ENCODE measurements around the gene CLTRN. TPM values are rescaled to one million over a fixed set of nuclear protein-coding genes. Genes with fewer than 3 reads are reported as not detected.

CLTRN gene
- total RNA-seq, 1 donor from 2014 or later: 0.24 TPM

DNA sequence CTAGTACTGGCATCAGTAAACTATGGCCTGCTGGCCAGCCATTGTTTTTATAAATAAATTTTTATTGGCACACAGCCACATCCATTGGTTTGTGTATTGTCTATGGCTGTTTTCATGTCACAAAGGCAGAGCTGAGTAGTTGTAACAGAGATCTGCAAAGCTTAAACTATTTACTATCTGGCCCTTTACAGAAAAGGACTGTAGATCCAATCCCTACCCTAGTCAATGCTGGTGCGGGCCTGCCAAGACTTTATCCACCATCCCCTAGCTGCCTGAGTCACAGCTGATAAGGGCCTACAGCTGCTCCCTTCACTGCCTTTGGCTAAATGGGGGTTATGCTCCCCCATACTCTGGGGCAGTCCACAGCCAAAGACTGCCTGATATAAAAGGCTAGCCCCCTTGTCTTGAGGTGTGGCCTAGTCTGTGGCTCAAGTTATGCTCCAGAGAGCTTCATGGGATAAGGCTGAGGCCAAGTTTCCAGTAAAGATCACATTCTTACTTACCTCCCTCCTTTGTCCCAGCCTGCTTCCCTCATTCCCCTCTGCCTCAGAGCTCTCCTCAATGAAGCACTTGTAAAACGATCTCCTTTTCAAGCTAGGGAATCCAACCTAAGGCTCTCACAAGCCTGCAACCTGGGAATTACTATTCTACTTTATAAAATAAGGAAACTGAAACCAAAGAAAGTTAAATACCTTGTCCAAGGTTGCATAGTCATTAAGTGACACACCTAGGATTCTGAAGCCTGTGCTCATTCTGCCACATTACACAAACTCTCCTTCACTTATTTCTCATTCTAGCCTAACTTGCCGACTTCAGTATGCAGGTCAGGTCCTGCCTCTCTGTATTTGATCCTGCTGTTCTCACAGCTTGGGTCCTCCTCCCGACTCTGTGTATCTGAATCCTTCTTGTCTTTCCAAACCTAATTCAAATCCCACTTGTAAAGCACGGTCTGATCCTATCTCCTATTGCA is 84.5 kb downstream of the CLTRN start:
- Mint-ChIP-seq H3K9me3 (no peaks in the 10 kb centered on the region), H3K27ac (no peak overlapping the region), H3K4me3 (no peak overlapping the region), H3K36me3 (ENCODE audit: low read depth) (no peaks in the 10 kb centered on the region), H3K27me3 (no peaks in the 10 kb centered on the region), H3K4me1 (no peaks in the 10 kb centered on the region)
- TF ChIP-seq, protein P1, sequence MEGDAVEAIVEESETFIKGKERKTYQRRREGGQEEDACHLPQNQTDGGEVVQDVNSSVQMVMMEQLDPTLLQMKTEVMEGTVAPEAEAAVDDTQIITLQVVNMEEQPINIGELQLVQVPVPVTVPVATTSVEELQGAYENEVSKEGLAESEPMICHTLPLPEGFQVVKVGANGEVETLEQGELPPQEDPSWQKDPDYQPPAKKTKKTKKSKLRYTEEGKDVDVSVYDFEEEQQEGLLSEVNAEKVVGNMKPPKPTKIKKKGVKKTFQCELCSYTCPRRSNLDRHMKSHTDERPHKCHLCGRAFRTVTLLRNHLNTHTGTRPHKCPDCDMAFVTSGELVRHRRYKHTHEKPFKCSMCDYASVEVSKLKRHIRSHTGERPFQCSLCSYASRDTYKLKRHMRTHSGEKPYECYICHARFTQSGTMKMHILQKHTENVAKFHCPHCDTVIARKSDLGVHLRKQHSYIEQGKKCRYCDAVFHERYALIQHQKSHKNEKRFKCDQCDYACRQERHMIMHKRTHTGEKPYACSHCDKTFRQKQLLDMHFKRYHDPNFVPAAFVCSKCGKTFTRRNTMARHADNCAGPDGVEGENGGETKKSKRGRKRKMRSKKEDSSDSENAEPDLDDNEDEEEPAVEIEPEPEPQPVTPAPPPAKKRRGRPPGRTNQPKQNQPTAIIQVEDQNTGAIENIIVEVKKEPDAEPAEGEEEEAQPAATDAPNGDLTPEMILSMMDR (IDR thresholded peaks at IDR 0.05): no peak
- POLR2A ChIA-PET: no interaction called here
- CTCF ChIA-PET: no interaction called here
- ATAC-seq (ENCODE audit: low read depth) (no peak), DNase-seq (no peak)
- intact Hi-C loops (cut with micrococcal nuclease): no loop called here

Other genes with a start within 250 kb of the CLTRN start
- 0.82 and 1.7 TPM in 2 replicates for gene PIR, start 171.5 kb downstream of the CLTRN start, total RNA-seq
- not detected in 2 replicates for gene BMX, start 164.0 kb downstream of the CLTRN start, total RNA-seq
- not detected in 2 replicates for gene ACE2, start 63.8 kb downstream of the CLTRN start, total RNA-seq
- gene CA5B, start 73.5 kb upstream of the CLTRN start, total RNA-seq: 9.9 and 10.6 TPM in 2 replicates
- 19.8 and 20.9 TPM in 2 replicates for gene ZRSR2, start 125.7 kb upstream of the CLTRN start, total RNA-seq
- 42.3 and 45.9 TPM in 2 replicates for gene AP1S2, start 190.0 kb upstream of the CLTRN start, total RNA-seq

Data from activated B cell treated with CpG ODN at 0.5 μM for 24 hours (primary cell).